Endothelial cell of umbilical vein (primary cell): ENCODE data around the gene SSC5D. TPM values are rescaled to one million over a fixed set of nuclear protein-coding genes. Genes with fewer than 3 reads are reported as not detected.

Experiments used
- BruUV-seq: library from RNA; stranded (reverse); fragments of 400-500 nt; replicated peaks from 2 replicates; lab custom pipeline; 2021; lab: Mats Ljungman, UMichigan
- CTCF ChIA-PET: fragments of 300-600, 350-600 bp; sonication (Branson Sonifier 250); formaldehyde crosslinking; loops from one replicate; lab custom pipeline; 2021; ENCODE audit warnings: antibody characterized with exemption, inconsistent platforms; lab: Charles Lee
- POLR2A ChIA-PET: fragments of 300-600, 350-600 bp; sonication (Branson Sonifier 250); formaldehyde crosslinking; loops from one replicate; lab custom pipeline; 2021; ENCODE audit warnings: antibody characterized with exemption, inconsistent platforms; lab: Charles Lee
- DNase-seq: peaks from one replicate; pipeline ENCODE4 v3.0.0-alpha.2; 2011; ENCODE audit warnings: low read depth, low spot score
- FAIRE-seq: peaks from 2 replicates; lab custom pipeline; 2011; peaks lifted over from hg19 to GRCh38; lab: Jason Lieb, UNC
- H2AFZ ChIP-seq: 2 replicates; pipeline ENCODE4 v1.6.0; 2012; ENCODE audit warnings: low read depth, low read length, control low read depth, inconsistent platforms
- H3K27ac ChIP-seq: 2 replicates; pipeline ENCODE4 v1.5.1; 2011; ENCODE audit warnings: low read depth, mild to moderate bottlenecking, control low read depth, low read length, moderate library complexity; ENCODE audit not compliant: insufficient read depth
- H3K27me3 ChIP-seq, 2 experiments: 2 replicates each; pipeline versions ENCODE4 v1.6.0 to v1.6.1; 2011; ENCODE audit warnings: low read length in 2 of 2, mixed read lengths in 1 of 2; ENCODE audit not compliant: control insufficient read depth in 2 of 2, insufficient read depth in 2 of 2
- H3K36me3 ChIP-seq, 2 experiments: 2 replicates in 1 of 2; 3 replicates in 1 of 2; pipeline ENCODE4 v1.5.1; 2011; ENCODE audit warnings: low read length in 2 of 2, mild to moderate bottlenecking in 1 of 2, moderate library complexity in 1 of 2; ENCODE audit not compliant: control insufficient read depth in 2 of 2, insufficient read depth in 2 of 2; ENCODE audit errors: extremely low read depth in 1 of 2
- H3K4me1 ChIP-seq: 3 replicates; pipeline ENCODE4 v1.5.1; 2011; ENCODE audit warnings: mild to moderate bottlenecking, low read length; ENCODE audit not compliant: control insufficient read depth, insufficient read depth; ENCODE audit errors: extremely low read depth
- H3K4me2 ChIP-seq: 2 replicates; pipeline ENCODE4 v1.6.1; 2011; ENCODE audit warnings: low read length, control low read depth, mixed read lengths; ENCODE audit not compliant: insufficient read depth
- H3K4me3 ChIP-seq, 3 experiments: fragments of 200-600 bp in 1 of 3; sonication (generic), shearing (Covaris generic) in 1 of 3; replicated peaks in 1 of 3; 2 replicates each; pipeline ENCODE4 v1.5.1; 2011 to 2016; ENCODE audit warnings: control low read depth in 3 of 3, low read length in 3 of 3, mild to moderate bottlenecking in 2 of 3, inconsistent platforms in 1 of 3, low read depth in 1 of 3, moderate library complexity in 1 of 3; ENCODE audit not compliant: insufficient read depth in 1 of 3
- H3K79me2 ChIP-seq: 2 replicates; pipeline ENCODE4 v1.6.0; 2012; ENCODE audit warnings: low read length, inconsistent platforms; ENCODE audit not compliant: control insufficient read depth, insufficient read depth
- H3K9ac ChIP-seq: replicated peaks from 2 replicates; pipeline ENCODE3; 2011; ENCODE audit warnings: low read length, control low read depth; ENCODE audit not compliant: insufficient read depth; ENCODE audit errors: extremely low read depth
- H3K9me1 ChIP-seq: replicated peaks from 3 replicates; pipeline ENCODE4 v1.6.0; 2011; ENCODE audit warnings: mild to moderate bottlenecking, low read length; ENCODE audit not compliant: control insufficient read depth, insufficient read depth; ENCODE audit errors: extremely low read depth
- H3K9me3 ChIP-seq: replicated peaks from 2 replicates; pipeline ENCODE4 v1.5.1; 2012; ENCODE audit warnings: low read length, inconsistent platforms; ENCODE audit not compliant: control insufficient read depth, insufficient read depth
- H4K20me1 ChIP-seq: replicated peaks from 2 replicates; pipeline ENCODE3; 2011; ENCODE audit warnings: mild to moderate bottlenecking, low read length; ENCODE audit not compliant: control insufficient read depth, insufficient read depth; ENCODE audit errors: extremely low read depth
- CTCF ChIP-seq, 2 donors: IDR thresholded peaks; 1 replicate in 1 of 2; 2 replicates in 1 of 2; pipeline ENCODE4 v1.5.1; 2011; ENCODE audit warnings: low read length in 2 of 2, mild to moderate bottlenecking in 2 of 2, moderate library complexity in 2 of 2, control low read depth in 1 of 2, inconsistent platforms in 1 of 2, low read depth in 1 of 2; ENCODE audit not compliant: insufficient read depth in 1 of 2; ENCODE audit errors: extremely low read depth in 1 of 2
- EZH2 ChIP-seq: IDR thresholded peaks from 2 replicates; pipeline ENCODE4 v1.6.1; 2012; ENCODE audit warnings: borderline replicate concordance, low read depth, mild to moderate bottlenecking, moderate library complexity, low read length, inconsistent platforms; ENCODE audit not compliant: severe bottlenecking
- FOS ChIP-seq: IDR thresholded peaks from 2 replicates; pipeline ENCODE4 v1.6.1; 2011; ENCODE audit warnings: mild to moderate bottlenecking, low read length, moderate library complexity, borderline replicate concordance; ENCODE audit not compliant: insufficient read depth
- GATA2 ChIP-seq: IDR thresholded peaks from 2 replicates; pipeline ENCODE4 v1.7.0; 2011; ENCODE audit warnings: low read depth, mild to moderate bottlenecking, moderate library complexity, mixed read lengths, low read length; ENCODE audit not compliant: insufficient read length, insufficient read depth
- JUN ChIP-seq: IDR thresholded peaks from 2 replicates; pipeline ENCODE4 v1.6.1; 2011; ENCODE audit warnings: borderline replicate concordance, low read depth; ENCODE audit not compliant: insufficient read length, insufficient read depth
- MAX ChIP-seq: IDR thresholded peaks from 2 replicates; pipeline ENCODE4 v1.6.1; 2011; ENCODE audit not compliant: insufficient read depth, insufficient read length
- MYC ChIP-seq: IDR thresholded peaks from one replicate; pipeline ENCODE4 v1.6.1; 2011; ENCODE audit warnings: mild to moderate bottlenecking, low read depth, low read length
- POLR2A ChIP-seq: IDR thresholded peaks from 2 replicates; pipeline ENCODE4 v1.6.1; 2012; ENCODE audit warnings: low read depth, mild to moderate bottlenecking, control low read depth, low read length
- POLR2AphosphoS5 ChIP-seq: IDR thresholded peaks from 2 replicates; pipeline ENCODE4 v1.6.1; 2012; ENCODE audit warnings: low read depth, mild to moderate bottlenecking, control low read depth, low read length, moderate library complexity; ENCODE audit not compliant: insufficient read depth
- dilution Hi-C: fragments of 300-500 bp; cut with MboI; formaldehyde crosslinking; loops from one replicate; pipeline ENCODE4 v1.15.0; 2019; ENCODE audit warnings: low sequenced_read_pairs; ENCODE audit not compliant: extremely low pct_ligation_motif_present
- intact Hi-C: fragments of 100-400 bp; cut with micrococcal nuclease; formaldehyde crosslinking; loops from one replicate; pipeline ENCODE4 v1.10.0; 2022
- polyA plus RNA-seq, 4 experiments: library from polyadenylated mRNA; depleted of rRNA in 3 of 4; stranded (reverse) in 3 of 4; unstranded in 1 of 4; fragments of >200 nt; gene quantifications; 2 replicates each; pipeline versions ENCODE4 v1.2.1 to v1.2.3, GENCODE V29; 2011 to 2012; ENCODE audit warnings: missing spikeins in 1 of 4
- total RNA-seq: library from RNA; stranded (reverse); gene quantifications from 2 replicates; pipeline ENCODE4 v1.2.3, GENCODE V29; 2021

SSC5D gene
- total and polyA plus RNA-seq, 2 donors (not counting 3 experiments of a cell fraction or from before 2014, with no cell fraction given) = 0.47 to 1.3 TPM

DNA sequence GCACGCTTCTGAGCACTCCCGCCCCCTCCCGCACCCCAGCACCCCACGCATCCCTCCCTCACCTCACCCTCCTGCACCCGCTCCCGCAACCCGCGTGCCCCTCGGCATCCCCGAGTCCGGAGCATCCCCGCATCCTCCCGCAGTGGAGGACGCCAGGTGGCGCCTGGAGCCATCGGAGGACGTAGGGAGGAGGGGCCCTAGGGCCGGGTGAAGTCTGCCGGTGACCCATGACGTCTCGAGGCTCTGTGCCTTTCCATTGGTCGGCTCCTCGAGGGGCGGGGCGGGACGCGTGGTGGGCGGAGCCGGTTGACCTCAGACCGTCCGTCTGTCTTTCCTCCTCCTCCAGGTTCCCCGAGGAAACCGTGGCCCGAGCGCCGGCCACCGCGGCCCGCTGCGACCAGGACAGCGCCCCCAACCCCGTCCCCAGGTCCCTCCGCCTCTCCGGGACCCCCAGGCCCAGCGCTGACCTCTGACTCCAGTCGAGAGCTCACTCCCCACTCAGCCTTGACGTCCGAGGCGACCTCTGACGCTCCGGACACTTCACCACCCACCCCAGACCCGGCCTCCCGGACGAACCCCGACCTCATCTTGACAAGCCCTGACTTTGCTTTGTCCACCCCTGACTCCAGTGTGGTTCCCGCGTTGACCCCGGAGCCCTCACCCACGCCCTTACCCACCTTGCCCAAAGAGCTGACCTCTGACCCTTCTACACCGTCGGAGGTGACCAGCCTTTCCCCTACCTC is 28.8 kb downstream of the SSC5D start:
- peak overlapping the region in 2 of 3 experiments; percentile 15 to 40 for H3K4me3 ChIP-seq
- ChIA-PET POLR2A (interaction anchor here (0.8 kb wide), 1 partner anchor 82 kb away, joined by 3 read pairs; the partner anchor contains the start of gene FIZ1), CTCF (interaction anchor here (0.7 to 2.0 kb wide), 10 partner anchors 9 to 114 kb away, joined by 3 to 40 read pairs (median 5); partner anchors contain the start of genes FIZ1, ZNF524 and ZNF865)
- peak overlapping the region; percentile 4 for H3K9ac ChIP-seq
- peak overlapping the region; percentile 37 for H3K4me2 ChIP-seq
- peak overlapping the region; percentile 86 for H2AFZ ChIP-seq
- H3K27ac ChIP-seq = no peak overlapping the region
- no peaks in the 10 kb centered on the region for H3K79me2 ChIP-seq
- no peaks in the 10 kb centered on the region for H3K36me3 ChIP-seq
- dilution Hi-C loops = loop anchor here (10.0 kb wide), 1 partner anchor 88 kb away; the partner anchor contains the start of genes ZNF524 and ZNF865
- intact Hi-C loops = loop anchor here (1.0 to 2.0 kb wide), 6 partner anchors 20 to 115 kb away; partner anchors contain the start of genes FIZ1, SBK2 and ZNF579
- DNase-seq (peak; percentile 89), FAIRE-seq (peak; percentile 98)
- H4K20me1 ChIP-seq = no peaks in the 10 kb centered on the region
- no TSS peak for BruUV-seq
- H3K9me3 ChIP-seq = no peaks in the 10 kb centered on the region
- TF ChIP-seq POLR2A = peak; percentile 17
- no peak for TF ChIP-seq JUN
- peak; percentile 48 for TF ChIP-seq POLR2AphosphoS5
- TF ChIP-seq GATA2 = no peak
- TF ChIP-seq FOS = no peak
- TF ChIP-seq MAX = no peak
- no peak for TF ChIP-seq MYC
- no peak for TF ChIP-seq EZH2
- TF ChIP-seq CTCF (IDR thresholded peaks at IDR 0.05; ENCODE audit: extremely low read depth in 1 of 2, insufficient read depth in 1 of 2, low read depth in 1 of 2, low read length in 2 of 2) = peak; percentile 76 to 95
- H3K27me3 ChIP-seq = no peaks in the 10 kb centered on the region
- no peaks in the 10 kb centered on the region for H3K4me1 ChIP-seq
- no peaks in the 10 kb centered on the region for H3K9me1 ChIP-seq
